ENCODE data around the gene ATOSB.

The ATOSB gene

DNA sequence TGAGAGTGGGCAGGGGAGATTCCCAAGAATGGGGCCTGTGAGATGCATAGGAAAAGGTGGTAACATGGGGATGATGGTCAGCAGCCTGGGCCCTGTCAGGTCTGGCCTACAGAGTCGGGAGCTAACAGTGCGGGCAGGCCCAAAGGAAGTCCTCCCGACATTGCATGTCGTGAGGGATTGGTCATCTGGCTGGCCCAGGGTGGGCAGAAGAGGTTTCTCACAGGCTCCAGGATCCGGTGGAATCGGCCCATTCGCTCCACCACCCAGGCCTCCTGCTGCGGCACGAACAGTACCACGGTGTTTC is 13.2 kb downstream of the ATOSB start:
- TF ChIP-seq CTCF (IDR thresholded peaks at IDR 0.05; ENCODE audit: control insufficient read depth, extremely low read depth, insufficient read depth) = no peak
- no peak for DNase-seq (ENCODE audit: low read depth)
- H3K4me3 ChIP-seq (ENCODE audit: low read depth, low read length) = peak overlapping the region; percentile 93

DNA sequence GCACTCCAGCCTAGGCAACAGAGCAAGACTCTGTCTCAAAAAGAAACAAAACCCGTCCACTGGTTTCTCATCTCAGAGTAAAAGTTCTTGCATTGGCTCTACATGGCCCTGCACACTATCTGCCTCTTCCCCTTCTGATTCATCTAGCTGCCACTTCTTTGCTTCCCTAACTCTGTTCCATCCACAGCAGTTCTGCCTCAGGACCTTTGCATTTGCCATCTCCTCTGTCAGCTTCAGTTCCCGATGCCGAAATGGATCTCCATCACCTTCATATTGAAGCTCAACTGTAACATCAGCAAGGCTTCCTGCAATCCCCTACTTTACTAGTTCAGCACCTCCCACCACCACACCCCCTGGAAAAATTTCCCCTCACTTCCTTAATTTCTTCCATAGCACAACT is 18.1 kb downstream of the ATOSB start:
- H3K4me3 ChIP-seq (ENCODE audit: low read depth, low read length) = no peak overlapping the region
- DNase-seq (ENCODE audit: low read depth) = no peak
- no peak for TF ChIP-seq CTCF (IDR thresholded peaks at IDR 0.05; ENCODE audit: control insufficient read depth, extremely low read depth, insufficient read depth)

GRCh38 chr9:35096035-35096849 is 19.4 kb downstream of the ATOSB start, which contains the start of gene PIGO:
Gene PIGO, minus strand, starts transcription at chr9:35096591. Its CDS starts 1,026 bp downstream, at chr9:35095565.
- H3K4me3 ChIP-seq (ENCODE audit: low read depth, low read length) = peak within 1 kb of the TSS; percentile 81
- peak; percentile 95 for TF ChIP-seq CTCF (IDR thresholded peaks at IDR 0.05; ENCODE audit: control insufficient read depth, extremely low read depth, insufficient read depth)
- DNase-seq (ENCODE audit: low read depth) = peak; percentile 68

DNA sequence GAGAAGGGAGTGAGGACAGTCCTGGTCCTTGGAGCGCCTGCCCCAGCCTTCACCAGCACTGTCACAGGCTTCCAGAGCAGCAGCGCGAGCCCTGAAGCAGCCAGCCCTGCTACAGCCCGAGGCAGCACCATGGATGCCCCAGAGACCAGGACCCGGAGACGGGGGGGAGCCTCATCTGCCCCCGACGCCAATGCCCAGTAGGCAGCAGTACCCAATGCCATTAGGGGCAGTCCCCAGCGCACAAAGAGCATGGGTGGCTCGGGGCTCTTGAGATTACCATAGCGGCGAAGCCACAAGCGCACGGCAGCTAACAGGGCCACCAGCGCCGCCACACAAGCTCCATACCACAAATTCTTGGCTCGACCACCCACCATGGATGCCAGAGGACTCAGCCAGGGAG is 24.1 kb downstream of the ATOSB start:
- H3K4me3 ChIP-seq (ENCODE audit: low read depth, low read length) = no peak overlapping the region
- TF ChIP-seq CTCF (IDR thresholded peaks at IDR 0.05; ENCODE audit: control insufficient read depth, extremely low read depth, insufficient read depth) = no peak
- no peak for DNase-seq (ENCODE audit: low read depth)

DNA sequence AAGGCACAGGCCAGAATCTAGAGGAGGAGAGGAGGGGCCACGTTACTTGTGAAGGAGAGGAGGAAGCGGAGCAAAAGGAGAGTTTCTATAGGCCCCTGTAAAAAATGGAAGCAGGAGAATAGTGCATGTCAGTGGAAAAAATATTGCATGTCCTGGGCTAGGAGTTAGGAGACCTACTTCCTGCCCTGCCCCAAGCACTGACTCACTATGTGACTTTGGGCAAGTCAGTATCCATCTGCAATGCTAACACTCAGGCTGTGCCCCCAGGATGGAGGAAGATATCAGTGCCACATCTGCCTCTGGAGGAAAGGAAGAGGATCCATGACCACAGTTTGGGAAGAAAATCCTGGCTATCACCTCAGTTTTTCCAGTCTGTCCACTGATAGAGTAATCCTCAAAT is 26.2 kb downstream of the ATOSB start:
- no peak for TF ChIP-seq CTCF (IDR thresholded peaks at IDR 0.05; ENCODE audit: control insufficient read depth, extremely low read depth, insufficient read depth)

GRCh38 chr9:35085078-35085477 is 30.6 kb downstream of the ATOSB start:
- no peak overlapping the region for H3K4me3 ChIP-seq (ENCODE audit: low read depth, low read length)
- TF ChIP-seq CTCF (IDR thresholded peaks at IDR 0.05; ENCODE audit: control insufficient read depth, extremely low read depth, insufficient read depth) = no peak
- no peak for DNase-seq (ENCODE audit: low read depth)

More for the DNA sequence above, 26.2 kb downstream of the ATOSB start:
- H3K4me3 ChIP-seq (ENCODE audit: low read depth, low read length) = no peak overlapping the region
- no peak for DNase-seq (ENCODE audit: low read depth)

Measured in LNCaP clone FGC (cell line).